HG03354 (cell line): Measurements from ENCODE around the gene CDH23.

Experiments
- ATAC-seq: cut with Tn5 transposase; IDR thresholded peaks from one replicate; pipeline ENCODE4 v1.9.1; 2021; ENCODE audit warnings: mild to moderate bottlenecking; ENCODE audit not compliant: unreplicated experiment, poor library complexity, severe bottlenecking

Gene CDH23

DNA sequence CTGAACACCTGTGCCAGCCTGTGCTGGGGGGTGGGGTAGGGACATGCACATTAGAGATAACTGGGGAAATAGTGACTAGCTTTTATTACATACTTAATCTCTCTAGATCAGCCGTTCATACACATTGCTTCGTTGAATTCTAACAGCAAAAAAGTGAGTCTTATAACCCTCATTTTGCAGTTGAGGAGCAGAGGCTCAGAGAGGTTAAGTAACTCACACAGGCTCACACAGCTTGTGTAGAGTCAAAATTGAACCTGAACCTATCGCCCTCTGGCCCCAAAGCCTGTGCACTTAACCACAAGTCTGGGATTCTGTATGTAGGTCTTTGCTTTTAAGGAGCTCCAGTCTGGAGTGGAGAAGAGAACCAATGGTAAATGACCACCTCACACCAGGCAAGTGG lies 59.9 kb downstream of the CDH23 start:
- ATAC-seq, result no peak

DNA sequence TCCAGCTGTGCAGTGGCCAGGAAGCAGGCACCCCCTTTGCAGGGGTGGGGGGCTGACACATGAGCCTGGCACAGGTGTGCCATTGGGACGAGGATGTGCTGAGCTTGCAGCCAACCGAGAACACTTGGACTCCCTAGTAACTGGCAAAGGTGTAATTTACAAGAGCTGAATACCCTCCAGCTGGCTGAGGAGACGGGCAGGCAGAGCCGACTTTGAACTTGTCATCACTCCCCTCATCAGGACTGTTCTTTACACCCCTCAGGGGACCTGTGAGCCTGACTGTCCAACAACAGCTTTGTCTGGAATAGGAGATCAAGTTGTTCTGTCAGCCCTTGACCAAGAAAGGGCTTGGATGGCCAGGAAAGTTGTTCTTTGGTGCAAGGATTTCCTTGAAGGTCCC lies 61.2 kb downstream of the CDH23 start:
- no peak for ATAC-seq

DNA sequence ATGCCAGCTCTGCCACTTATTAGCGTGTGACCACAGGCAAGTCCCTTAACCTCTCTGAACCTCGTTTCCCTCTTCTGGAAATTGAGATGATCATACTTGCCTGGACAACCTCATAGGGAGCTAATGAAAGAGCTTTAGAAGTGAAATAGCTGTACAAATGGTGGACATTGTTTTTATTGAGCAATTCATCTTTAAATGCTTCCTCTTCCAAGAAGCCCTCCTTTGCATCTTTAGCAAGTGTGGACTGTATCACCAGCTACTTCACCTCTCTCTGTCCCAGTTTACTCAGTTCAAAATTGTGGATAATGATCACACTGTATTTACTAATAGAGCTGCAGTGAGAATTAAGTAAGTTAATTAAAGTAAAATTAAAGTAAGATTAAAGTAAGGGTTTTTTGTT lies 61.7 kb downstream of the CDH23 start:
- no peak for ATAC-seq

DNA sequence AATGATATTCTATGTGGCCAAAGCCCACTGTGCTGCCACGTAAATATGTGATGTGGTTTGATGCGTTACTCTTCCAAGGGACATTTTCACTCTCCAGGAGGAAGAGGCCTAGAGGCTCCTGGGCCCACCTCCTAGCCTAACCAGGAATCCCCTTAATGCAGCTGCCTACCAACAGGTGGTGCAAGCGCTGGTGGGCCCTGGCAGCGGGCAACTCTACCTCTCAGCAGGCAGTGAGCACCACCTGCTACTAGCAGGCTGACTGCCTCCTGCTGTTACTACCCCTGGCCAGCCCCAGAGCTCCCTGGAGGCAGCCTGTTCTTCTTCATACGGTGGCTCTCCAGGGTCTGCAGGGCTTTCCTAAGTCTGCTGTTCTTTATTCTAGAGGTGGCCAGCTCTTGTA lies 62.8 kb downstream of the CDH23 start:
- no peak for ATAC-seq

DNA sequence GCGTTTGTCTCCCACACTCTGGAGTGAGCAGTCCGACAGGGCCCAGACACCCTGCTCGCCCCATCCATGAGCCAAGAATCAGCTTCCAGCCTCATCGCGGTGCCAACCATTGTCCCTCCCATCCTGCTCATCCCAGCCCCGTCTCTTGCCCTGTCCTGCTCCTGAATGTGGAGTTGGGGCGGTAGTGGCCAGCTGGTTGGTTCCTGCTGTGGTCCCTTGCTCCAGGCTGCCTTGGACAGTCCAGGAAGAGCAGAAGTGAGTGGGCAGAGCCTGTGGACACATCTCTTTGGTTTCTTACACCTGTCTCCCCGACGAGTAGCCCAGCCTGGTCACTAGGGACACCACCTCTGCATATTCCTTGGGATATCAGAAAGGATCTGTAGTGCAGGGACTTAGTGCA lies 63.9 kb downstream of the CDH23 start:
- ATAC-seq, result no peak

DNA sequence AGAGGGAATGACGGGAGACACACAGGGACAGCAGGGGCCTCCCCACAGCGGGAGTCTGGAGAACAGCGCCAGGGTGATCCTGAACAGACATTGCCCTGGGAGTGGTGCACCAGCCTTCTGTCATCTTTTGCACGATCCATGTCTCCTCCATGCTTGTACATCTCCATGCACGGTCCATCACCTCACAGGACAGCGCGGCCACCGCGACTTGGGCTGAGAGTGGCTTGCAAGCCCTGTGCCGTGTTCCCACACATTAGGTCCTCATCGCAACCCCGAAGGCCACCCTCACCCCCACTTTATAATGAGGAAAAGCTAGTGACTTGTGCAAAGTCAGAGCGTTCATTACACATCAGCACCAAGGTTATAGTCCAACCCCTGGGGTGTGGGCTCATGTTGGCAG lies 64.7 kb downstream of the CDH23 start:
- ATAC-seq, result no peak

DNA sequence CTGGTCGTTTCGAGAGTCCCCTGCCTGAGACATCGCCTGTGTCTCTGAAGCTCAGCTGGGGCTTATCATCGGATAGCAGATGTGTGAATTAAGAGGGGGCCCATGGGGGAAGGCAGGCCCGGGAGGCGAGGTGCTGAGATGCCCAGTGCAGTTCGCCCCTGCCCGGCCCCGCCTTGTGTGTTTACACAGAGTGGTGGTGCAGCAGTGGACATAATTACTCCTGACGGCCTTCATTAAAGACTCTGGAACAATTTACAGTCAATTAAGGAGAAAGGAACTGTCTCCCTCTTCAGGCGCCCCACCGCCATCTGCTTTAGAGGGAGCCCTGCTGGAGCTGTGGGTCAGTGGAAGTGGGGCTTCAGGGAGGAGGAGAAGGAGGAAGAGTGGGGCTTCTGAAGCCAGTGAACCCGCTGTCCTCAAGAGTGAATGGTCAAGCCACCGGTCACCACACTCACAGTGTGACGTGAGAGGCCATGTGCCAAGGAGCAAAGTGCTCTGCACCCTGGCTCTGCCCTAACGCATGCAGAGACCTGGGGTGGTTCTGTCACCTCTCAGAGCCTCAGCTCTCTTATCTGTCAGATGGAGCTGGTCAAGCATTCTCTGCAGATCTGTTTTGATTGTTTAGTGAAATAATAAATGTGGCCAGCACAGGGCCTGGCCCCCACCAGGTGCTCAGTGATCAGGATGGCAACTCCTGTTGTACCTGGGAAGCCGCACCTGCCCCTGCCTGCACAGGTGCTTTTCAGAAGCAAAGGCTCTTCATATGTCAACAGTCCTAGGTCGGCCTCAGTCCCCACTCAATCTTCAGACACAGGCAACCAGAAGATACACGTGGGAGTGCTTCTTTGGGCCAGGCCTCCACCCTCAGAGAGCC lies 65.6 kb downstream of the CDH23 start:
- no peak for ATAC-seq

DNA sequence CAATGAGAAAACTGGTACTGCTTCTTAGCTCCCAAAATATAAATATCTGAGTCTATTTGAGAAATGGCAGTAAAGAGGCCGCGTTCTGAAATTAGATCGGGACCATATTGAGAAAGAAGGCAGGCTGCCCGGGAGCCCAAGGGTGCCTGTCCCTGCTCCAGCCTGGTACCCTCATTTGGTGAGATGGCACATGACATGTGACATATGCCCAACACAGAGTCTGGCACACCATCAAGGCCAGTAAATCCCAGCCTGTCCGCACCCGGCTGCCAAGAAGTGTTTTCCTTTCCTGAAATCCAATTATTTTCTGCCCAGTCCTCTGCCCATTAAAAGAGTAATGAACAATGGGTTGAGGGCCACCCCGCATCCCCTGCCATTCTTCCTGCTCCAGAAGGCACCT lies 66.4 kb downstream of the CDH23 start:
- ATAC-seq, result no peak

DNA sequence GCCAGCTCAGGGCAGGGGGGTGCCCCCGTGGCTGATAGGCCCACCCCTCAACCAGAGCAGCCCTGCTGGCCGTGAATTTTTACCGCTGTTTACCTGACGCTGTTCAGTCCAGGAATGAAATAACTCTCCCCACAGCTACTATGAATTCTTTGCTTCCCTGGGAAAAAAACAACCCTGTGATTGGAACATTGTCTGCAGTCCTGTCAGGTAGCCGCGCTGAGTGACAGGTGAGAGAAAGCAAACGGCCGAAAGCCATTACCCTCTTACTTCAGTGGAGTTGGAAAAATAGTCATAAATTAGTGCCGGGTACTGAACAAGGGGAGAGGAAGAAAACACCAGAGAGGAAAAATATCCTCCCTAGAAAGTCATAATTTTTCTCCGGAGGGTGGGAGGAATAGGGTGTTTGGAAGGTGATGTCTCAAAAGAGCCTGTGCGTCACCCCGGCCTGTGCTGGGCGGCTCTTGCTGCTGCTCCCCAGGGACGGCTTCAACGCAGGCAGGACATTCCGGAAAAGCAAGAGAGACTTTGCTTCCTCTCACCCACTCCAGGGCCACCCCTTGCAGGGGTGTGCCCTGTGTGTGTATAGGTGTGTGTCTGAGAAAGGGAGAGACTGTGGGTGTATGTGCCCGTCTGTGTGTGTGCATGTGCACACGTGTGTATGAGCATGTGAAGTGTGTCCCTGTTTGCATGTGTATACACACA lies 69.0 kb downstream of the CDH23 start:
- ATAC-seq, result no peak

DNA sequence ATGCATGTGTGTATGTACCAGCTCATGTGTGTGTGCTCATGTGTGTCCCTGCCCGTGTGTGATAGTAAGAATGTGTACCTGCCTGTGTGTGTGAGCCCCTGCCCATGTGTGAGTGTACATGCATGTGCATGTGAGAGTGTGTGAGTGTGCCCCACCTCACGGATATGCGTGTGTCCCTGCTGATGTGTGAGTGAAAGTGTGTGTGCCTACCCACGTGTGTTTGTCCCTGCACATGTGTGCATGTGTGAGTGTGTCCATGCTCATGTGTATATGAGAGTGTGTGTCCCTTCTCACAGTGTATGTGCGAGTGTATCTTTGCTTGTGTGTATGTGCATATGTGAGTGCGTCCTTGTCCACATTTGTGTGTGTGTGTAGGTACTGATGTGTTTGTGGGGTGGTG lies 69.6 kb downstream of the CDH23 start:
- no peak for ATAC-seq

DNA sequence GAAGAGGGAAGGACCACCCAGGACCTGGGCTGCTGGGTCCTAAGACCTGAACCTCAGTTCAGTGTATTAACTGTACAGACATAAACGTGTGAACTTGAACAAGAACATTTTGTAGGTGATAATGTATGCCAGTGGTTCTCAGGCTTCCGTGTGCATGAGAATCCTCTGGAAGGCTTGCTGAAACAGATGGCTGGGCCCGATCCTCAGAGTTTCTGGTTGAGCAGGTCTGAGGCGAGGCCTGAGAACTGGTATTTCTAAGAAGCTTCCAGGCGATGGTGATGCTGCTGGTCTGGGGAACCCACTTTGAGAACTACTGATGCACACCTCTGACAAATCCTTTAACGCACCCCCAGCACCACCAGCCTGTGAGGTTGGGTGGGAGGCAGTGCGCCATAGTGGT lies 70.4 kb downstream of the CDH23 start:
- no peak for ATAC-seq

DNA sequence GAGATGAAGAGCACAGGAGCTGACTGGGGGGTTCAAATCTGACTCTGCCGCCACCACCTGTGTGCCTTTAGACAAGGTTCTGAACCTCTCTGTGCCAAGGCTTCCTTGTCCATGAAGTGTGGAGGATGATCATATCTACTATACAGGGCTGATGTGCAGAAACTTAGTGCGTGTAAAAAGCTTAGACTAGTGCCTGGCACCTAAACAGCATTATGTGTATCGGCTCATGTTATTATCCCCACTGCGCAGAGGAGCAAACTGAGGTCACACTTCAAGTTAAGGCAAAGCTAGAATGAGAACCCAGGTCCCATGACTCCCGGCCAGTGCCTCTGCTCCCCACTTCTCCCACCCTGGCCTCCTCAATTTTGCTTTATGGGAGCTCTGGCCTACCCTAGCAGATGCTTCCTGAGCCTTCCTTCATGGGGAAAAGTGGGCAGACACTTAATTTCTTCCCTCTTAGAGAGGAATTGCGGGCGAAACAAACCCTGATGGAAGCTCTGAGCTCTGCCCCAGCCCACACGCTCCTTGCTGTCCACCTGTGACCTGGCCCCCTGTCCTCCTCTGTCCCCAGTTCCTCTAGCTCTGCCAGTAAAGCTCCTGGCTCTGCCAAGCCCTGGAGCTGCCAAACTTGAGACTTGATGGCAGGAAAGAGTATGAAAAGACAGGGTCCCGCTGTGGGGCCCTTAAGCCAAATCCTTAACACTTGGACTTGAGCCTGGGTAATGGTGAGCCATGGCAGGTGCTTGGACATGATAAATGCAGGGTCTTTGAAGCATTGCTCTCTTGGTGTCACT lies 71.0 kb downstream of the CDH23 start:
- ATAC-seq, result no peak

DNA sequence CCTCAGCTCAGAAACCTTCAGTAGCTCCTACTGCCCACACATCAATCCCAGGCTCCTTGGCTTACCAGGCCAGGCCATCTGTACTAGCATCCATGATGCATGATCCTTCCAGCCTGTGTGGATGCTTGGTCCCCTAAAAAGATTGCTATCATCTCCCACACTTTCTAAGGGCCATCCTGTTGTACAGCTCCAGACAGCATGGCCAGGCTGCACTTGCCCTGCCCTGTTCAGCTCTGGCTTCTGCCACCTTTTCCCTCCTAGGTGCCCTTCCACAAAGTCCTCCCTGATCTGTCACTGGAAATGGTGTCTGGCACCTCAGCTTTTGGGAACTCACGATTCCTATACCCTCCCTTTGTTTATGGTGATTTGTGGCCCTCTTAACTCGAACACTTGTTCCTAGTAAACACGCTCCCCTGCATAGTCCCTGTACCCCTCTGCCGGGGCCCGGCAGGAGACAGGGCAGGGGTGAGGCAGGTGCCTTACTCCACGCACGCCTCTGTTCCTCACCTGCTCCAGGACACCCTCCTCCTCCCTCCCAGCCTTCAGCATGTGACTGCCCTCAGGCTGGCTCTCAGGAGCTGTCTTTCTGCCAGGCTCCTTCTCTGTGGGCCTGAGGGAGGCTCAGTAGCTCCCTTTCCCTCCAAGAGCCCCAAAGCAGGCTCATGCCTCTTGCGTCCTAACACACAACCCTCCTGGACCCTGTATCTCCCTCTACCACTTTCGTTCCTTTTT lies 71.8 kb downstream of the CDH23 start:
- no peak for ATAC-seq

DNA sequence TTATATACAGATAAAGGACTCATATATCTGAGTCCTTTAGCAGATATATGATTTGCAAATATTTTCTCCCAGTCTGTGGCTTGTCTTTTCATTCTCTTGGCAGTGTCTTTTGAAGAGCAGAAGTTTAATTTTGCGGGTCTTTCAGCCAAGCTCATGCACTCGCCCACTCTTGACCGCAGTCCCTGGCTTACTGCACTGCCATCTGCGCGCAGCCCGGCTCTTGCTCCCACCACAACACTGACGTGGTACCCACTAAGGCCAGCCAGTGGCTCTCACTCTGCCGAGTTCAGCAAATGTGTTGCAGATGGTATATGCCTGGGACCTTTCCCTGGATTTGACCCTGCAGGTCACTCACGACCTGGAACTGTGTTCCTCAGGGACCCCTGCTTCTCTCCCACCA lies 74.3 kb downstream of the CDH23 start:
- no peak for ATAC-seq

DNA sequence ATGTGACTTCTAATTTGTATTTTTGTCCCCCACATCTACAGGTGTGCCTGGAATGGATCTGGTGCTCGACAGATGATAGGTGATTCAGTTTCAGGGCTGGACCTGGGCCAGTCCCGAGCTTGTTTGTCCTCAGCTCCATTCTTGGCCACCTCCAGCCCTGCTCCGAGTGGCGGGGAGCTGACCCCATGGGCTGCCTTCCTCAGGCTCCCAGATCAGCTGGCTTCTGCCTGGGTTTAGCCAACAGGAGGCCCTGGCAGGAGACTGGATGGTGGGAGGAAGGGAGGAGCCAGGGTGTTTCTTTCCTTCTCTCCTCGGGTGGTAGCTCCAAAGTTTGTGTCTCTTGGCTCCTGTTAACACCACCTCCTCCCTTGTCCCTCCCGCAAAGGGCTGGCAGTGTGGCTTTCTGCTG lies 75.2 kb downstream of the CDH23 start:
- ATAC-seq, result no peak

DNA sequence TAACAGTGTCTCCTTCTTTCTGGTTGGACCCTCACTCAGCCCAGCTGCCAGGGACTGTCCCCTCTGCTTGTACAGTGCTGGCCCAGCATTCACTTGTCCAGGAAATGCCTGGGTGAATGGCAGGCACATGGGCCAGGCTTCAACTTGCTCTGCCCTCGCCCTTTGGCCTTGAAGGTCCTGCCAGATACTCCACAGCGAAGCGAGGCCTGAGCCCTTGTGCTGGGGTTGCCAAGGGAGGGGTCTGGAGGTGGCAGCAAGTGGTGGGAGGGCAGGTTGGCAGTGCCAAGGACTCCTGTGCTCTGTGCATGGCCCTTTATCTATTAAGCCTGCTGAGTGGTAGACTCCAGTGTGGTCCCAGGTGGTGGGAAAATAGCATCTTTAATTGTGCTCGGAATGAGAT lies 75.7 kb downstream of the CDH23 start:
- ATAC-seq, result no peak

DNA sequence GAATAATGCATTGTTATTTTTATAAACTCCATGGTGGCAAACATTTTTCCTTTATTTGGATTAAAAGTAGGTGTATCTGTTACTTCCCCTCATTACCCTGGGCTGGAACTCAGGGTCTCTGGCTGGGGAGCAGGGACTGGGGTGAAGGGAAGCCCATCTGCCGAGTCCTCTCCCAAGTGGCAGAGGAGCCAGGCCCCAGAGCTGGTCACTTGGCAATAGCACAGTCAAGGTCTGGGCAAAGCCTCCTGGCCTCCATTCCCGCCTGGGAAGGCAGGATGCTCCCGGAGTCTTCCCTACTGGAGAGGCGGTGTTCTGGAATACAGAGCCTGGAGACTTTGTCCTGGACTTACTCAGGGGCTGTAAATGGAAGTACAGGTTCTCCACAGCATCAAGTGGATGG lies 76.2 kb downstream of the CDH23 start:
- no peak for ATAC-seq

DNA sequence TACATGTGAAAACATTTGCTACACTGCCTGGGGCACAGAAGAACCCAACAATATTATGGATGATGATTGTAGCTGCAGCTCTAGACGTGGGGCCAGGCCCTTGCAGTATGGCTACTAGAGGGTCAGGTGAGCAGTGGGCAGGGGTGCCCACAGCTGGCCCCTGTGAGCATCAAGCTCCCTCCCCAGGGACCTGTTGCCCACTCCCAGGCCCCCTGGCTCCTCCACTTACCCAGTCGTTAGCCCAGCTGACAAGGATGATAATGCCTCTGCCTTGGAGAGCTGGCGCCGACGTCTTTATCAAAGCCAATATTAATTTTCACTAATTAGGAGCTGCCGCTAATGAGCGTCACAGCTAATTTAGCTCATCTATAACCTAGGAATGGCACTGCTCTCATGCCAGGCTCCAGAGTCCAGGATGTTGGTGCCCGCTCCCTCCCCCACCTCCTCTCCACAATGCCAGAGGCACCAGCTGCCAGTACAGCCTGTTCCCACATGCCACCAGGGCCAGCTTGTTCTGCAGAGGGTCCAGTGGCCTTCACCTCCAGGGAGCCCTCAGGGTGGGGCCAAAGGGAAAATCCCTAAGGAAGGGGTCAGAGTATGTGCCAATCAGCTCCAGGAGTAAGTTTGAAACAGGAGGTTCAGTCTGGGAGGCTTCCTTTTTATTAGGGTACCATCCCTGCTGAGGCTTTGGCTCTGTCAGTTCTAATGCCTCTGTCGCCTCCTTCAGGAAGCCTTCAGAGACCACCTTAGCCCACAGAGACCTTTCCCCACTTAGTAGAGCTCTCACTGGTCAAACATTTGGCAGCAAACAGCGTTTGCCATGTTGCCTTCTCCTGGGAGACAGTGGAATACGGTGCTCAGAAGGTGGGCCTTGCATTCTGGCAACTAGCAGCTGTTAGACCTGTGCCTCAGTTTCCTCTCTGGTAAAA lies 77.2 kb downstream of the CDH23 start:
- no peak for ATAC-seq

DNA sequence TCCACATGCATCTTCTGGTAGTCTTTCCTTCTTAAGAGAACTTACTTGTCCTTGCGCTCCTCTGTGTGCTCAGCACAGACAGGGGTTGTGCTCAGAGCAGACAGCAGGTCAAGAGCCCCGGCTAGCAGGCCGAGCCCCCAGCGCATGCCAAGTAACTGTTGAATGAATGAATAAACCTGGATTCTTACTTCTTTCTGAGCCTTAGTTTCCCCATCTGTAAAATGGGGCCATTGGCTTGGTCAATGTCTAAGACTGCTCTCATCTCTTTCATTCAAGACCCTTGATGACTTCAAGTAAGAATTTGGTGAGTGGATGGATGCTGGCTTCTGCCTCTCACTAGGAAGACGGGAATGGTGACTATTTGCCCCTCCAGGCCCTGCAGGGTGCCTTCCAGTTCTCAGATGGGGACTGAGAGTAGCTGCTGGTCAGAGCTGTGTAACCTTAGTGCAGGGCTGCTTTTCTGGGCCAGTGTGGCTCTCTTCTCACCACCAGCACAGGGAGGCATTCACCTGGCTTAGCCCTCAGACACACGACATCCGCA lies 78.1 kb downstream of the CDH23 start:
- ATAC-seq, result no peak
